ENCODE data around the gene CLIP2.
A peak's percentile ranks its signal among the peaks of the same experiment; 100 is the strongest.

Gene CLIP2

DNA sequence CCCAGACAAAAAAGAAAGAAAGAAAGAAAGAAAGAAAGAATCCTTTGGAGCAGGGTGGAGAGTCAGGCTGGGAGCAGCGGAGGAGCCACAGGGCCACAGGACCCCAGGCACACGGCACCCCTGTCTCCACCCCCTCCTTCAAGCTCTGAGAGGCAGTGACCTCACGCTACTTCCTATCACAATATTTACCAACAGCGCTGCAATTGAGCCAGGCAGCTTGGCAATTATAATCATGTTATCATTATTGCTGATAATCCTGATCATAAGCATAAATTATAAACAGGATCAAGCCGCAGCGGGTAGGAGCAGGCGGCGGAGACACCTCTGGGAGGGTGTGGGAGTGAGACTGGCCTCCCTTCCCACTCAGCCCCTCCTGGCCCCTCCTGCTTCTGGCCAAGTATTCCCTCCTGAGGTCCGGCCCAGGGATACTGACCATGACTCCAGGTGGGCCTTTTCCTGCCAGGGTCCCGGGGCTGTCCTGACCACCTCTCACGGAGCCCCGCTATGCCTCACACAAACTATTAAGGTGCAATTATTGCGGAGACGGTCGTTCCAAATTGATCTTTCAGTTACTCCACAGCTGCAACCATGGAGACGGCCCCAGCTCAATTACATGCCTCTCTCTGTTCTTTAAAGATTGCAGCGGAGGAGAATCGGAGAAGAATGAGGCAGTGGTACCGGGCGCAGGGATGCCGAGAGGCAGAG is 154.5 kb downstream of the CLIP2 start:
- DNase-seq: no peak
- in situ Hi-C loops (cut with MboI; ENCODE audit: low pct_unique_long_range_greater_than_20kb, low sequenced_read_pairs): no loop called here

- in situ Hi-C loops (cut with MboI; ENCODE audit: low pct_unique_long_range_greater_than_20kb, low sequenced_read_pairs): no loop called here
- DNase-seq: no peak
These were observed 159.9 kb downstream of the CLIP2 start for GRCh38 chr7:74449144-74449543.

- in situ Hi-C loops (cut with MboI; ENCODE audit: low pct_unique_long_range_greater_than_20kb, low sequenced_read_pairs): no loop called here
- peak; percentile 83 for DNase-seq
These were observed 160.7 kb downstream of the CLIP2 start for GRCh38 chr7:74449809-74450397.

DNA sequence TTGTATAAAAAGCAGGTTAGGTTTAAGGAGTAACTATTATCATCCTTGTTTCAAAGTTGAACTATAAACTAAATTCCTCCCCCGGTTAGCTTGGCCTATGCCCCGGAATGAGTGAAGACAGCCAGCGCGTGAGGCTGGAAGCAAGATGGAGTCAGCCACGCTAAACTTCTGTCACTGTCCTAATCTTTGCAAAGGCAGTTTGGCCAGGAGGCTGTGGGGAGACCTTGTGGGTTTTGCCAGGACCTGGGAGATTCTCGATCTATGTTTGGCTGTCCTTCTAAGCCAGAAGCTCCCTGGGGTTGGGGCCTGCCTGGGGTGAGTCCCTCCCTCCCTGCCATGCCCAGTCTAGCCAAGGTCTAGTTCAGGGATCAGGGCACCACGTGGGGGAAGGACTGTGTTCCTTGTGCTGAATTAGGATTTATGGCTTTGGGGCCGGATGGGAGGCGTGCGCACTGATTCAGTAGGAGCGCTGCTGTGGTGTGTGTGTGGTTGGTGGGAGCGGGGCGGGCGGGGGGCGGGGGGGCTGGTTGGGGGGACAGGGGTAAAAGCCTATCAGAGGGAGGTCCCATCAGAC is 163.6 kb downstream of the CLIP2 start:
- DNase-seq: no peak
- in situ Hi-C loops (cut with MboI; ENCODE audit: low pct_unique_long_range_greater_than_20kb, low sequenced_read_pairs): no loop called here

GRCh38 chr7:74453322-74454011 is 164.3 kb downstream of the CLIP2 start, which contains the start of gene GTF2IRD1:
TSS of gene GTF2IRD1 (plus strand) at chr7:74453906. CDS start at chr7:74508081, 54,175 bp downstream.
- DNase-seq: peak; percentile 63
- in situ Hi-C loops (cut with MboI; ENCODE audit: low pct_unique_long_range_greater_than_20kb, low sequenced_read_pairs): no loop called here

DNA sequence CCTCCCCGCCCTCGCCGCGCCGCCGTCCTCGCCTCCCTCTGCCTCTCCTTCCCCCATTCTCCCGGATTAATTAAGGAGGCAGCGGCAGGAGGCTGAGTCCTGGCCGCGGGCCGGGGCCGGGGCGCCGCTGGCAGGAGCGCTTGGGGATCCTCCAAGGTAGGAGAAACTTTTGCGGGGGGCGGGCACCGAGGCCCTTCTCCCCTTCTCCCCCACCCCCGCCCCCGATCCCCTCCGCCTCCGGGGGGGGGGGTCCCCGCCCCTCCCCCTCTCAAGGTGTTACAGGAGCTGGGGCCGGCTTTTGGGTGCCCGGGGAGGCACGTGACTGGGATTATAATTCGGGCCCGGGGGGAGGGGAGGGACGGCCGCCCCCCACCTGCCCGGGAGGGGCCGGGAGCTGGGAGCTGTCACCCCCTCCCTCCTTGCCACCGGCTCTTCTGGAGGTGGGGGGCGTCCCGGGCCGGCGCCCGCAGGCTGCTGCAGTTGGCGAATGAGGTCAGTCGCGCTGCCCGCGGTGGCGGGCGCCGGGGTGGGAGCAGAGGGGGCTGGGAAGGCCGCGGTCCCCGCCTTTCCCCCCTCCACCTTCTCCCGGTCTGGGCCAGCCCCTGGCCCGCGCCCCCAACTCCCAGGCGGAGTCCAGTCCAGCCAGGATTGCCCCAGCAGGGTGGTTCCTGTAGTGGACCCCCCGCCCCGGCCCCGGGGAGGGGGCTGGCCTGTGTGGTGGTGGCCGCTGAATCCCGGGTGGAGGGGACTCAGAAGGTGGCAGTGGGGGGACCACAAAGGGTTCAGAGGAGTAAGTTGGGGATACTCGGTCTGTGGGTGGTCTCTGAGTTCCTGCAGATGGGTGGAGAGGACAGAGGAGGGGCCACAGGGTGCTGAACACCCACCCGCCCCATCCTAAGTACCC is 165.1 kb downstream of the CLIP2 start:
- no peak for DNase-seq

GRCh38 chr7:74454925-74455288 is 165.7 kb downstream of the CLIP2 start:
- in situ Hi-C loops (cut with MboI; ENCODE audit: low pct_unique_long_range_greater_than_20kb, low sequenced_read_pairs): no loop called here
- DNase-seq: no peak

More for the DNA sequence above, 165.1 kb downstream of the CLIP2 start:
- in situ Hi-C loops (cut with MboI; ENCODE audit: low pct_unique_long_range_greater_than_20kb, low sequenced_read_pairs): no loop called here

- no peak for DNase-seq
- in situ Hi-C loops (cut with MboI; ENCODE audit: low pct_unique_long_range_greater_than_20kb, low sequenced_read_pairs): no loop called here
These were observed 166.1 kb downstream of the CLIP2 start for GRCh38 chr7:74455291-74455804.

Measured in KBM-7 (cell line).